Measurements from ENCODE around the gene ETS2. TPM values are rescaled to one million over a fixed set of nuclear protein-coding genes. Genes with fewer than 3 reads are reported as not detected.
"Not testable (repeated sequence)": the region's sequence is repeated elsewhere in the genome, so short reads cannot be mapped to it uniquely, and the experiment has no call there.

ETS2 gene
- total RNA-seq, 1 donor from 2014 or later: 22.9 TPM

DNA sequence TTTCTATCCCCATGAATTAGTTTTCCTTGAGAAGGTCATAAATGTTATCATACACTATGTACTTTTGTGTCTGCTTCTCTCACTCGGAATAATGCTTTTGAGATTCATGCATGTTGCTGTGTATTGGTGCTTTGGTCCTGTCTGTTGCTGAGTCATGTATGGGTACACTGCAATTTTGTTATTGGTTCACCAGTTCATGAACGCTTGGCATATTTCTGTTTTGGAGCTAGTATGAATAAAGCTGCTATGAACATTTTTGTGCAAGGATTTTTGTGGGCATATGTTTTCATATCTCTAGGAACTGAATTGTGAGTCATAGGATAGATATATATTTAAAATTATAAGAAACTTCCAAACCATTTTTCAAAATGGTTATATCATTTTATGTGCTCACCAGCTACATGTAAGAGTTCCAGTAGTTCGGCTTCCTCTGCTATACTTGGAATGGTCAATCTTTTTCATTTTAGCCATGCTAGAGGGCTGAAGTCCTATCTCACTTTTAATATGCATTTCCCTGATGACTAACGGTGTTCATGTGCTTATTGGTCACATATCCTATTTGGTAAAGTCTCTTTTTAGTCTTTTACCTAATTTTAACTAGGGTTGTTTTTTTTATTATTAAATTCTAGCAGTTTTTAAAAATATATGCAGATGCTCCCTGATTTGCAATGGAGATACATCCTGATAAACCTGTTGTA, 38.2 kb downstream of the ETS2 start:
- Mint-ChIP-seq H3K4me1 (ENCODE audit: low read depth) (no peaks in the 10 kb centered on the region), H3K4me3 (no peak overlapping the region), H3K27ac (no peak overlapping the region), H3K9me3 (no peaks in the 10 kb centered on the region), H3K36me3 (ENCODE audit: low read depth) (no peaks in the 10 kb centered on the region), H3K27me3 (ENCODE audit: insufficient read depth) (no peaks in the 10 kb centered on the region)
- no peak for DNase-seq (ENCODE audit: low spot score)
- intact Hi-C loops (cut with micrococcal nuclease): no loop called here

DNA sequence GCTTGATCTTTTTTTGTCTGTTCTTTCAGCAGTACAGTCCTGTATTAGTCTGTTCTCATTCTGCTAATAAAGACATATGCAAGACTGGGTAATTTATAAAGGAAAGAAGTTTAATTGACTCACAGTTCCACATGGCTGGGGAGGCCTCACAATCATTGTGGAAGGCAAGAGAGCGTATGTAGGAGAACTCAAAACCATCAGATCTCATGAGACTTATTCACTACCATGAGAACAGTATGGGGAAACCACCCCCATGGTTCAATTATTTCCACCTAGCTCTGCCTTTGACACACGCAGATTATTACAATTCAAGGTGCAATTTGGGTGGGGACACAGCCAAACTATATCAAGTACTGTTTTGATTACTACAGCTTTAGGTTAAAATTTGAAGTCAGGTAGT, 39.6 kb downstream of the ETS2 start:
- H3K27me3 Mint-ChIP-seq (ENCODE audit: insufficient read depth); H3K4me3 Mint-ChIP-seq; H3K9me3 Mint-ChIP-seq; DNase-seq (ENCODE audit: low spot score); H3K36me3 Mint-ChIP-seq (ENCODE audit: low read depth); H3K4me1 Mint-ChIP-seq (ENCODE audit: low read depth); intact Hi-C loops (cut with micrococcal nuclease); H3K27ac Mint-ChIP-seq: not testable (repeated sequence)

DNA sequence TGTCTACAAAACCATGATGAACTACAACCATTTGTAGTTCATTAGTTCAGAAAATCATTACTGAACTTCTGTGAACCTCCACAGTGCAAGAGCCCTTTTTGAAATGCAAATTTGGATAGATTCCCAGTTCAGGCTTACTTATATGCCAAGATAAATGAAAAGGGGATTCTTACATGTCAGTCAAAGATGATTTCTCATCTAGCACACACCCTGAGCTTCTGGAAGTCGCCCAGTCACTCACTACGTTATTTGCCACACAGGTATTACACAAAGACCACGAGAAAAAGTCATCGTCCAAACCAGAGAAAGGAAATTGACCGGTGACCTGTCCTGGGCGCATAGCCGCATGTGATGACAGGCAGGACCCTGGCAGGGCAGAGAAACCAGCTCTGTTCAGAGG, 41.8 kb downstream of the ETS2 start:
- H3K36me3 Mint-ChIP-seq (ENCODE audit: low read depth): no peaks in the 10 kb centered on the region
- H3K27ac Mint-ChIP-seq: no peak overlapping the region
- intact Hi-C loops (cut with micrococcal nuclease): no loop called here
- H3K9me3 Mint-ChIP-seq: no peaks in the 10 kb centered on the region
- H3K4me1 Mint-ChIP-seq (ENCODE audit: low read depth): no peaks in the 10 kb centered on the region
- peaks cover 9% of the 10 kb centered on the region for H3K27me3 Mint-ChIP-seq (ENCODE audit: insufficient read depth)
- DNase-seq (ENCODE audit: low spot score): no peak
- H3K4me3 Mint-ChIP-seq: no peak overlapping the region

DNA sequence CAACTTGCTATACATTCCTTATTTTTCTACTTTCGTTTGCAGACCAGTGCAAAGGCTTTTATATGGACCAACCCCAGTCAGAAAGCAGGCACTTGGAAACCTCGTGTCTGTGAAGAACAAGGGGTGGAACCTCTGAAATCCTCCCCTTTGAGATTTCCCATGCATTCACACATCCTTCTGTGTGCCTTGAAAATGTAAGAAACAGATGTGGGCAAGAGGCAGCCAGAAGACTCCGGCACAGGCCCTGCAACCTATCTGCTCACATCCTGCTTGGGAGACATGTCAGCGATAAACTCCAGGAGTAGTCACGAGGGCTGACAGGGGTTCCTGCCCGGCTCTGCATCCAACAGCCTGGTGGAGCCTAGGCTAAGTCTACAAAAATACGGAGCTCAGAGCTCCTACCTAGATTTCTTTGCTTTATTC, 42.5 kb downstream of the ETS2 start:
- intact Hi-C loops (cut with micrococcal nuclease): no loop called here
- no peaks in the 10 kb centered on the region for H3K36me3 Mint-ChIP-seq (ENCODE audit: low read depth)
- no peak overlapping the region for H3K4me3 Mint-ChIP-seq
- no peak for DNase-seq (ENCODE audit: low spot score)
- H3K9me3 Mint-ChIP-seq: no peaks in the 10 kb centered on the region
- no peak overlapping the region for H3K27ac Mint-ChIP-seq
- H3K27me3 Mint-ChIP-seq (ENCODE audit: insufficient read depth): peaks cover 9% of the 10 kb centered on the region
- no peaks in the 10 kb centered on the region for H3K4me1 Mint-ChIP-seq (ENCODE audit: low read depth)

DNA sequence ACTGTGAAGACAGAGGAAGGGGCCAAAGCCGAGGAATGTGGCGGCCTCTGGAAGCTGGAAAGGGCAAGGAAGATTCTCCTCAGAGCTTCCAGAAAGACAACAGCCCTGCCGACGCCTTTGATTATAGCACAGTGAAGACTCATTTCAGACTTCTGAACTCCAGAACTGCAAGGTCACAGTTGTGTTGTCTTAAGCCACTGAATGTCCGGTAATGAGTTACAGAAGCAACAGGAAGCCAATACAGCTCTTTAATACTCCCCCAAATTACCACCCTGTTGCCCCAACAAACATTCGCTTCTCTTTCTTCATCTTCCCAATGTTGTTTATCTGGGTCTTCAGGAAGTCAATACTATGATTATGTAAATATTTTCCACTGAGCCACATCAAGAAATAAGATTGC, 44.0 kb downstream of the ETS2 start:
- no peak overlapping the region for H3K27ac Mint-ChIP-seq
- DNase-seq (ENCODE audit: low spot score): no peak
- H3K36me3 Mint-ChIP-seq (ENCODE audit: low read depth): no peaks in the 10 kb centered on the region
- intact Hi-C loops (cut with micrococcal nuclease): no loop called here
- no peaks in the 10 kb centered on the region for H3K4me1 Mint-ChIP-seq (ENCODE audit: low read depth)
- peaks cover 9% of the 10 kb centered on the region for H3K27me3 Mint-ChIP-seq (ENCODE audit: insufficient read depth)
- no peak overlapping the region for H3K4me3 Mint-ChIP-seq
- no peaks in the 10 kb centered on the region for H3K9me3 Mint-ChIP-seq

DNA sequence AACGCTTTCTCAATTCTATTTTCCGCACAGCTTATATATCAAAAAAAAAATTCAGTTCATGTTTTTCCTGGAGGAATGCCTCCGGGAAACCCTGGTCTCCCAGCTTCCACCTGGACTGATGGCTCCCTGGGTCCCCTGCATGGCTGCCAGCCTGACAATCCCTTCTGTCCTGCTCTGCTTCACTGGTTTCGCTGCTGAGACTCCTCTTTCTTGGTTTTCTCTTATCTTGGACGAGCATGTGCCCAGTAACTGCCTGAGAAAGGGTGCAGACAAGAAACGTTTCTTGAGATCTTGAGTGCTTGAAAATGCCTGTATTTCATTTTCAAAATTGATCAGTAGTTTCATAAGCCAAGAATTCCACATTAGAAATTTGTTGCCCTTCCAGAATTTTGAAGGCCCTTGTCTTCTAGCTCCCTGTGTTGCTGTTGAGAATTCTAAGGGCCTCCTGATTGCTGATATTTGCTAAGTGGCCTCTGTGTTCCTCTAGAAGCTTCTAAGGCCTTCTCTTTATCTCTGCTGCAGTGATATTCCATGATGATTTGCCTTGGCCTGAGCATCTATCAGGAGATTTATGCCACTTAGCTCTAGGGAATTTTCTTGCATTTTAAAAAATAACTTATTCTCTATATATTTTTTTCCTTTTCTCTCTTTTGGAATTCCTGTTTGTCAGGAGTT, 44.7 kb downstream of the ETS2 start:
- DNase-seq (ENCODE audit: low spot score): no peak
- no peaks in the 10 kb centered on the region for H3K9me3 Mint-ChIP-seq
- H3K27ac Mint-ChIP-seq: no peak overlapping the region
- H3K4me3 Mint-ChIP-seq: no peak overlapping the region
- no peaks in the 10 kb centered on the region for H3K4me1 Mint-ChIP-seq (ENCODE audit: low read depth)
- intact Hi-C loops (cut with micrococcal nuclease): no loop called here
- H3K27me3 Mint-ChIP-seq (ENCODE audit: insufficient read depth): peaks cover 9% of the 10 kb centered on the region
- no peaks in the 10 kb centered on the region for H3K36me3 Mint-ChIP-seq (ENCODE audit: low read depth)

DNA sequence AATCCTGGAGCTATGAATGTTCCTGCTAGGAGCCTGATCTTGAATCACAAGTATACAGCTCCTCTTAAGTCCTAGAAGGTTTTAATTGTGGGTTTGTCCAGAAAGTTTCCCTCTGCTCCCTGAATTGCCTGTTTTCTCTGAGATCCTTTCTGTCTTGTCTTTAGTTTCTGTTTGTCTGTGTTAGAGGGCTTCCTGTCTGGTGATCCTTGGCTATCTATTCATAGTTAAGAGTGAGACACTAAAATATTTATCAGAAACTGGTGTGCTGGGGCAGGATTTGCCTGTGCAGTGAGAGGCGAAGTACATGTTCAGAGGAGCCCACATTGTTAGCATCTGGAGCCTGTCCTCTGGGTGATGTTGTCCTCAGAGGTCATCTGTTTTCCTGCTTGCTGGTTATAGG, 45.4 kb downstream of the ETS2 start:
- Mint-ChIP-seq H3K27ac (no peak overlapping the region), H3K27me3 (ENCODE audit: insufficient read depth) (peaks cover 13% of the 10 kb centered on the region), H3K9me3 (no peaks in the 10 kb centered on the region), H3K4me1 (ENCODE audit: low read depth) (no peaks in the 10 kb centered on the region), H3K36me3 (ENCODE audit: low read depth) (no peaks in the 10 kb centered on the region), H3K4me3 (no peak overlapping the region)
- intact Hi-C loops (cut with micrococcal nuclease): no loop called here
- no peak for DNase-seq (ENCODE audit: low spot score)

DNA sequence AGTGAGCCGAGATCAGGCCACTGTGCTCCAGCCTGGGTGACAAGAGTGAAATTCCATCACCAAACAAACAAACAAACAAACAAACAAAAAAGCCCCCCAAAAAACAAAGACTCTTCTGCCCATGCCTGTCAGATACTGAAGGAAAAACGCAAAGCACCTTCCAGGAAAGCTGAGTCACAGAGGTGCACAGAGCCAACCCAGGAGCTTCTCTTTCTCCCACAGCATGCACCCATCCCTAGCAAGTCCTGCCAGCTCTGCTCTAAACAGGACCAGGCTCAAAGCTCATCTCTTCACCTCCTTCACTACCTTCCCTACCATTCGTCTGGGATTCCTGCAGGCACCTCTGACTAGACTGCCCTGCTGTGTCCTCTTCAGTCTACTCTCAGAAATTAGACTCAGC, 46.5 kb downstream of the ETS2 start:
- no peaks in the 10 kb centered on the region for H3K36me3 Mint-ChIP-seq (ENCODE audit: low read depth)
- H3K27me3 Mint-ChIP-seq (ENCODE audit: insufficient read depth): peaks cover 13% of the 10 kb centered on the region
- H3K4me3 Mint-ChIP-seq: no peak overlapping the region
- no peaks in the 10 kb centered on the region for H3K9me3 Mint-ChIP-seq
- no peak for DNase-seq (ENCODE audit: low spot score)
- no peaks in the 10 kb centered on the region for H3K4me1 Mint-ChIP-seq (ENCODE audit: low read depth)
- H3K27ac Mint-ChIP-seq: no peak overlapping the region
- intact Hi-C loops (cut with micrococcal nuclease): no loop called here

DNA sequence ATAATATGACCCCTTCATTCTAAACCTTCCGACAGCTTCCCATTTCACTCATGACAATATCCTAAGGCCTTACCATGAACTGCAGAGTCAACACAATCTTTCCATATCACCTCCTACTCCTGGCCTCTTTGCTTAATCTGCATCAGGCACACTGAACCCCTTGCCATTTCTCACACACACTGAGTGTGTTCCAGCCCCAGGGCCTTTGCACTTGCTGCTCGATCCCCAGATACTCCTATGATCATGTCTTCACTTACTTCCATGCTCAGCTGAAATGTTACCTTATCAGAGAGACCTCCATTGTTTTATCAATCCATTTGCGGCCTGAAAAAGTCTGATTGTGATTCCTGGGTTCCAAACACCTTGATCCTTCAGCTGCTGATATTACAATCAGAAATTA, 47.0 kb downstream of the ETS2 start:
- Mint-ChIP-seq H3K27me3 (ENCODE audit: insufficient read depth) (peaks cover 13% of the 10 kb centered on the region), H3K36me3 (ENCODE audit: low read depth) (no peaks in the 10 kb centered on the region), H3K27ac (no peak overlapping the region), H3K4me3 (no peak overlapping the region), H3K9me3 (no peaks in the 10 kb centered on the region), H3K4me1 (ENCODE audit: low read depth) (no peaks in the 10 kb centered on the region)
- no peak for DNase-seq (ENCODE audit: low spot score)
- intact Hi-C loops (cut with micrococcal nuclease): no loop called here

DNA sequence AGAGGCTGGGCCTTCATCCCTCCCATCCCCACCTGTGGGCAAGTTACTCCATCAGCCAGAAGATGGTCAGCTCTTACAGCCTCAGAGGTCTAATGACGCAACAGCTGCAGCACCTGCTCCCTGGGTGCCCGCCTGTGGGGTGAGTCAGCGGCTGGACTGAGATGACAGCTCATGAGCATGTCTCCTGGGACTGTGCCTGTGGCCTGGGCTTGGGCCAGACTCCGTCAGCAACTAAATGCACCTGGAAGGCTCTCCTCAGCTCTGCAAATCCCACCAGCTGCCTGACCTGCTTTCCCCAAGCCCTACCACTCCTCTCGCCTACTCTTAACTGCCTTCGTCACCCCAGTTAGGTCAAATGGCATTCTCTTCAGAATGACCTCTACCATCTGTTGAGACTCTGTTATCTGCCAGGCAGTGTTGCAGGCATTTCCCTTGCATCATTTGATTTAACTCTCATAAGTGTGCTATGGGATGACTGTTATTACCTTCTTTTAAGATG, 47.7 kb downstream of the ETS2 start:
- Mint-ChIP-seq H3K4me3 (no peak overlapping the region), H3K4me1 (ENCODE audit: low read depth) (no peaks in the 10 kb centered on the region), H3K27ac (no peak overlapping the region), H3K9me3 (no peaks in the 10 kb centered on the region), H3K36me3 (ENCODE audit: low read depth) (no peaks in the 10 kb centered on the region), H3K27me3 (ENCODE audit: insufficient read depth) (peaks cover 13% of the 10 kb centered on the region)
- intact Hi-C loops (cut with micrococcal nuclease): no loop called here
- DNase-seq (ENCODE audit: low spot score): no peak

DNA sequence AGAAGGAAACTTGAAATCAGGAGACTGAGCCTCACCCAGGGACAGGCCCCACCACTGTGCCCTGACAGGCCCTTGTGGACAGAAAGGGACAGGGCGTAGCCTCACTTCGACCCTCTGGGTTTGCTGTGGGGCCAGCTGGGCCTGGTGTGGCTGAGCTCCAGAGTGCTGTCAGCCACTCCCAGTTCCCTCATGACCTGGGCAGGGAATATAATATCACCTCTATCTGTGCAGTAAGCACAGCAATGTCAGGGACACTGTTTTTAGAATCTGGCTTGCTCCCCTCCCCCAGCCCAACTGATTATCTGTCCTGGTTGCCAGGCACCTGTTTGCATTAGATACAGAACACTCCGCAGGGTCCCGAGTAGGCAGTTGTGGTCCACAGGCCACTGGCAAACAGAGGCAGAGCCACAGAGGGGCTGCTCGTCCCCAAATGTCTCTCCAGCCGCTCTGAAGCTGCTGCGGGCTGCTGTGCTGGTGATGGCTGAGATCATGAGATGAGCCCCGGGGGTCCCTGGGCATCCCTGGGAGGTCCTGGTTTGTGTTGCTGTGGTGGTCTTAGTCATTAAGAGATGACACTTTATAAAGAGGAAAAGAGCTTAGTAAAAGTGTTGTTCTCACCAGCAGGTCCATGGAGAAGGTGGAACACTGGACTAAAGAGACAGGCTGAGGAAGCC, 51.6 kb downstream of the ETS2 start:
- Mint-ChIP-seq H3K4me1 (ENCODE audit: low read depth) (no peaks in the 10 kb centered on the region), H3K9me3 (no peaks in the 10 kb centered on the region), H3K27ac (no peak overlapping the region), H3K36me3 (ENCODE audit: low read depth) (no peaks in the 10 kb centered on the region), H3K27me3 (ENCODE audit: insufficient read depth) (peaks cover 3% of the 10 kb centered on the region), H3K4me3 (no peak overlapping the region)
- no peak for DNase-seq (ENCODE audit: low spot score)
- intact Hi-C loops (cut with micrococcal nuclease): no loop called here

DNA sequence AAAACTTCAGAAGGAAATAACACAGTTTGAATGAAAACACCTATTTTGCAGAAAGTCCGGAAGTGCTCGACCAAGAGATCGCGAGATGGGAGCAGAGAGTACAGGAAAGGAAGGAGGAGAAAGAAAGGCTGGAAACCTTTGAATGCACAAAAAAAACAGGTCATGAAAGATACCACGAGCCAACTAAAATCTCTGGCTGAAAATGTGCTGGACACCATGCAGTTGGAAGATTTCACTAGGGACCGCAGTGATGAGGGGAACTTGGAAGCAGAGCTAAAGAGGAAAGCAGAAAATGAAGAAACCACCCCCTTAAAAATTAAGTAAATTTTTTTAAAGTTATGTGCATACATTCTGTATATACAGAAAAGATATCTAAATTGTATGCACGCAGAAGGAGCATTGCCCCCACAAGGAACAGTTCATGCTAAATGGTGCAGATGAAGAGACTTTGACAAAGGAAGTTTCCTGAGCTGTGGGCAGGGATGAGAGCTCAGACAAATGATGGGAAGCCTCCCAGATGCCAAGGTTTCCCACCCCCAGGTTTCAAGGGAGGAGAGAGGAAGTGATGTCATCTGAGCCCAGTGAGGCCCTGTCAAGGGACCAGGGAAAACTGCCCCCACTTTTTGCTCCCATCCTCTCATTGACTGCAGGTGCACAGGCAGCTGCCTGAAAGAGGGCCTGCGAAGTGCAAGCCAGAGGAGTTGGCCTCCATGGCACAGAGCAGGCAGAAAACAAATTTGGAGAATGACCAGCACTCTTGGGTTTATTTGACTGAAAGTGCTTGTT, 52.5 kb downstream of the ETS2 start:
- H3K27me3 Mint-ChIP-seq (ENCODE audit: insufficient read depth): peaks cover 3% of the 10 kb centered on the region
- no peaks in the 10 kb centered on the region for H3K36me3 Mint-ChIP-seq (ENCODE audit: low read depth)
- intact Hi-C loops (cut with micrococcal nuclease): no loop called here
- no peak overlapping the region for H3K4me3 Mint-ChIP-seq
- no peak overlapping the region for H3K27ac Mint-ChIP-seq
- no peak for DNase-seq (ENCODE audit: low spot score)
- no peaks in the 10 kb centered on the region for H3K4me1 Mint-ChIP-seq (ENCODE audit: low read depth)
- no peaks in the 10 kb centered on the region for H3K9me3 Mint-ChIP-seq

DNA sequence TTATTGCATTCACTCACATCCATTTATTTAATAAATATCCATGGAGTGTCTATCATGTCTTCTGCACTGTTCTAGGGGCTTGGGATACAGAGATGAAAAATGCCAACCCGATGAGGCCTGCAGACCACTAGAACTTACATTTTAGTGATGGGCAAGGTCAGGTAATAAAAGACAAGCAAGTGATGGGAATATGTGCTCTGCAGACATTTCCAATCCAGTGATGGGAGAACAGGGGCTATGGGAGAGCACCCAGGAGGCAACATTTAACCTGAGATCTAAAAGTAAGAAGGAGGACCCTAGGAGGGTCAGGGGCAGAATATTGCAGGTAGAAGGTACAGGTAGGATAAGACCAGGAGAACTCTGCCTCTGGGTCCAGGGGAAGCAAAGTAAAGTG, 53.1 kb downstream of the ETS2 start:
- peaks cover 3% of the 10 kb centered on the region for H3K27me3 Mint-ChIP-seq (ENCODE audit: insufficient read depth)
- H3K36me3 Mint-ChIP-seq (ENCODE audit: low read depth): no peaks in the 10 kb centered on the region
- no peak for DNase-seq (ENCODE audit: low spot score)
- intact Hi-C loops (cut with micrococcal nuclease): no loop called here
- no peaks in the 10 kb centered on the region for H3K4me1 Mint-ChIP-seq (ENCODE audit: low read depth)
- H3K9me3 Mint-ChIP-seq: no peaks in the 10 kb centered on the region
- no peak overlapping the region for H3K4me3 Mint-ChIP-seq
- no peak overlapping the region for H3K27ac Mint-ChIP-seq
